GM18508 (cell line): Measurements from ENCODE around the gene HSPB7.
"Not testable (repeated sequence)": the region's sequence is repeated elsewhere in the genome, so short reads cannot be mapped to it uniquely, and the experiment has no call there.

Source experiments
- ATAC-seq: cut with Tn5 transposase; IDR thresholded peaks from one replicate; pipeline ENCODE4 v1.9.1; 2021; ENCODE audit warnings: moderate number of reproducible peaks; ENCODE audit not compliant: insufficient read depth, unreplicated experiment

The HSPB7 gene

GRCh38 chr1:16017461-16018303, at the start of gene HSPB7:
TSS of gene HSPB7 (minus strand) at chr1:16018043. CDS start at chr1:16017963, 80 bp downstream.
- ATAC-seq: no peak

GRCh38 chr1:16067127-16067768, 49.4 kb upstream of the HSPB7 start:
- ATAC-seq: no peak

GRCh38 chr1:16066245-16066644, 48.4 kb upstream of the HSPB7 start:
- no peak for ATAC-seq

GRCh38 chr1:16065269-16065576, 47.4 kb upstream of the HSPB7 start:
- no peak for ATAC-seq

GRCh38 chr1:16064536-16065268, 46.9 kb upstream of the HSPB7 start:
- no peak for ATAC-seq

GRCh38 chr1:16063921-16064320, 46.1 kb upstream of the HSPB7 start:
- ATAC-seq: no peak

GRCh38 chr1:16063226-16063829, 45.5 kb upstream of the HSPB7 start:
- ATAC-seq: no peak

- ATAC-seq: not testable (repeated sequence)
Observed at GRCh38 chr1:16062687-16063075, 44.8 kb upstream of the HSPB7 start.

- not testable (repeated sequence) for ATAC-seq
Observed at GRCh38 chr1:16061989-16062686, 44.3 kb upstream of the HSPB7 start.

- no peak for ATAC-seq
Observed at GRCh38 chr1:16061266-16061665, 43.4 kb upstream of the HSPB7 start.

- ATAC-seq: not testable (repeated sequence)
Observed at GRCh38 chr1:16058394-16059120, 40.7 kb upstream of the HSPB7 start.

- not testable (repeated sequence) for ATAC-seq
Observed at GRCh38 chr1:16057314-16057915, 39.6 kb upstream of the HSPB7 start.

GRCh38 chr1:16056521-16056912, 38.7 kb upstream of the HSPB7 start:
- not testable (repeated sequence) for ATAC-seq

GRCh38 chr1:16055613-16056520, 38.0 kb upstream of the HSPB7 start:
- ATAC-seq: no peak

GRCh38 chr1:16054598-16055540, 37.0 kb upstream of the HSPB7 start:
- no peak for ATAC-seq

GRCh38 chr1:16053781-16054502, 36.1 kb upstream of the HSPB7 start:
- no peak for ATAC-seq
